ENCODE measurements around the gene IGFN1.

Gene IGFN1

DNA sequence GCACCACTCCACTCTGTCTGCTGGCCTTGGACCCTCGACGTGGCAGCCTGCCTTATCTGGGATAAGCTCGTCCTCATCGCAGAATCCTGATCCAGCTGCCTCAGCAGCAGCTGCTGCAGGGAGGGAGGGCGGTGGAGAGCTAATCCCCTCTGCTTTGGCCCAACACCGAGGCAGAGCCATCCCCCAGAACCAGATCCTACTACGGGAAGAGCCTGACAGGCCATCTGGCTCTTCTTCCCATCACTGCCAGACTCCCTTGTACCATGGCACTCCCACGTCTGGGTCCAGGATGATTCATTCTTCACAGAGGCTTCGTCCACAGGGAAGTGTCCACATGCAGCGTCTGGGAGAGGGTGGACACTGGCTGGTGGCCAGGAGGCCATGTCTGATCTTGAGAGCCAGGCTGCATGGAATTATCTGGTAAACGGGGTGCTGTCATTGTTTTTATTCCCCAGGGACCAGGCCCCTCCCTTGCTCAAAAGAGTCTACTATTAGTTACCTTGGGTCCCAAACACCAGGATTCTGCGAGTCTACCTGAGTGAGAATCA, 78.1 kb downstream of the IGFN1 start:
- no peak for DNase-seq

DNA sequence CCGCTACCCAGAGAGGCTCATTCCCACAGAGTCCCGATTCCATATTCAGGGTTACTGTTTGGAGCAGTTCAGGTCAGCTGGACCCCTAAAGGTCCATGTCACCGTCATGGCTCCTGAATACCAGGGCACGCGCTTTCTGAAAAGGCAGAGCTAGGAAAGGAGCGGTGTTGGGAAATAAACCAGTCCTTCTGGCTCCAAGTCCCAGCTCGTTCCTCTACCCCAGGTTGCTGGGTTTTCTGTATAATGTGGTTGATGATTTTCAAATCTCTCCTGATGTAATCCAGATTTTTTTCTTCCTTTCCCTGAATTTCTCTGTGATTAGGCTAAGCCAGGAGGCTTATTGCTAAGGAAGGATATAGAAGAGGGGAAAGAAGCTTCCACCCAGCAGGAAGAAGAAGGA, 78.7 kb downstream of the IGFN1 start:
- no peak for DNase-seq

DNA sequence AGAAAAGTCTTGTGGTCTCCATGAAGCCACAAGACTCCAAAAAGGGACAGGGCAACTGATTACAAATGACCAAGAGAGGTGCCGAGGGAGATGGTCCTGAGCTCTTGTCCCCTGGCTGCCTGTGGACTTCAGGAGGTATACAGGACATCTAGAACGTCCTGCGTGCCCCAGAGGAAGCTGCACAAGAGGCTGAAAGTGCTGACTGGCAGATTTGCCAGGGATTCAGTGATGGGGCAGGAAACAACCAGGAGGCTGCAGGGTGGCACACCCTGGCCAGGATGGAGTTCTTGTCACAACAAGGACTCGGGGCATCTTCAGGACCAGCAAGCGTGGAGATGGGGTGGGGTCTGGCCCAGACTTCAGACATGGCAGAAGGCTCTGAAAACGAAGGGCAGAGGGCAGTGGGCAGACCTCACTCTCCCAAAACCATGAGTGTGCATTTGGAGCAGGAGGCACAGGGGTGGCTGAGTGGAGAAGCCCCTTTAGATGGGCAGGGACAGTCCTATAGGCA, 79.3 kb downstream of the IGFN1 start:
- DNase-seq = no peak

DNA sequence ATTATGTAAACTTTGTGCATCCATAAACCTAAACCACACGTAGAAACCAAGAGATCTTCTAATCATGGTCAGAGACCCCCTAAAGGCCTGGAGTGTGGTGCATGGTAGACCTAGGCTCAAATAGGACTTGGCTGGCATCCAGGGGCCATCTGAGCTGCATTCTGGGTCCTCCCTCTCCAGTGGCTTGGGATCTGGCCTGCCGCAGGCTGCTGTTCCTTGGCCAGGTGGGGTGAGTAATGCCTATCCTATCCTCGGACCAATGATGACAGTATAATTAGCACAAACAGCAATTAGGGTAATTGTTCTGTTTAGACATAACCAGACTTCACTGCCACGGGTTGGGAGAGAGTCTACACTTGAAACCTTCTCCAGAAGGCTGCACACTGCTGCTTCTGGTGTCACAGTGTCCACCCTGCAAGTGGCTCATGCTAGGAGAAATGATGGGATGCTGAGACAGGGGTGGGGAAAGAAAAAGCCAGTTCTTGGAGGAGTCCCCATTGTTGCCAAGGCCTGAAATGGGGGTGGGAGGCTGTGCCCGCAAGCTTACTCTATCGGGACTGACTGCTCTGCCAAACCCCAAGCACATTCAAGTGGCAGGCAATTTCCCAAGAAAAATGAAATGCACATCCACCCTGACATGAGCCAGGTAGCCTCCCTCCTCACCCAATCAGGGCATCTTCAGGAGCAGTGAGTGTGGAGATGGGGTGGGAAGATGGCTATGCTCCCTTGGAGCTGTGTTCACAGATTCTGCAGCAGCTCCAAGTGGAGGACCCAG, 80.2 kb downstream of the IGFN1 start:
- no peak for DNase-seq

DNA sequence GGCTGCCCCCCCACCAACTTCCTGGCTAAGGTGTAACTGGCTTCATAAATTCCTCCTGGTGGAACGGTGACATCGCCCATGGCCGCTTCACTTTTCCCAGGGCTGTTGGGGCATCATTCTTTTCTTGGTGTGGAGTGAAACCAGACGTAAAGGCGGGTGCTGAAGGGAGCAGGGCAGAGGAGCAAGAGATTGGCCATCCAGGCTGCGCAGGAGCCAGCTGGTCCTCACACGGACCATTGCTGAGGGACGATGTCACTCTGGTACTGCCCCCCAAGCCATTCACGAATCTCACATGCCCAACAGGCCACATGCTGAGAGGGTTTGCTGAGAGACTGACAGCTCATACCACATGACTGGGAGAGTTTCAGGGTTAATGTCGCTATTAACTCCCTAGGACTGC, 82.2 kb downstream of the IGFN1 start:
- no peak for DNase-seq

DNA sequence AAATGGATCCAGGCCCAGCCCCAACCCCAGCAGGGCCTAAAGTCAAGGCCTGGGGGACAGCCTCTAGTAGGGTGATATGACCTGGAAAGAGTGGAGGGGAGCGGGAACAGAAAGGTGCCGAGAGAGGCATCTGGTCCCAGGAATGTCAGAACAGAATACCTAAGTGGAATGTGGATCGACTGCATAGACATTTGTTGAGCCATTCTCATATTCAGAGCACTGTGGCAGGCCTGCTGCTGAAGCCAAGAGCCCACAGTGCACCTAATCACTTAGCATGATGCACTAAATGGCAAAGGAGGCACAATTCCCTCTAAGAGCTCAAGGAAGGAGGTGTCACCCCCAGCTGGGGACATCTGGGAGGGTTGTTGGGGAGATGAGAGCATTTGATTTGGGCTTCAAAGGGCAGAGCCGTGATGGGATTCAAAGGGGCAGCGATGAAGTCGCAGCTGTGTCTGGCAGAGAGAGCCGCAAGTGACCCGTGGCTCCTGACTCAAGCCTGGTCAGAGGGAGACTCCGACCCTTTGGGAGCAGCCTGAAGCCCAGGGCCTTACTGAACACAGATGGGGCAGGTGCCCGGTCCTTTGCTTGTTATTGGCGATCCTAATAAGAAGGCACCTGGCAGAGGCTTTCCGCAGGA, 84.1 kb downstream of the IGFN1 start:
- DNase-seq = no peak

DNA sequence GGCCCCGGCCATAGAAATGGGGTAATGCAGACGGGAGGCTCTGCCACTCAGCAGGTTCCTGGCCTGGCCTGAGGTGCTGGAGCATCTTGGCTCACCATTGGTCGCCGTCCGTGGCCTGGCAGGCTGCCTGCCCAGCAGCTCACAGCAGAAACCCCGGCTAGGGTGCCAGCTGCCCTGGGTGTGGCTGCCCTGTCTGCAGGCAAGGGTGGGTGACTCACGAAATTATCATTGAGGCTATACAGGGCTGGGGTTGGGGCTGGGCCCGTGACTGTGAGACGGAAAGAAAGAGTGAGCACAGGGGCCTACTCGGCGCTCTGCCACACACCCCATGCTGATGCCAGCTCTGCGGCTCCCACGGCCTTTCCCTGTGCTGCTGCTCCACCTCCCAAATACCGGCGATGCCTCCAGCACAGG, 84.6 kb downstream of the IGFN1 start:
- DNase-seq = no peak

DNA sequence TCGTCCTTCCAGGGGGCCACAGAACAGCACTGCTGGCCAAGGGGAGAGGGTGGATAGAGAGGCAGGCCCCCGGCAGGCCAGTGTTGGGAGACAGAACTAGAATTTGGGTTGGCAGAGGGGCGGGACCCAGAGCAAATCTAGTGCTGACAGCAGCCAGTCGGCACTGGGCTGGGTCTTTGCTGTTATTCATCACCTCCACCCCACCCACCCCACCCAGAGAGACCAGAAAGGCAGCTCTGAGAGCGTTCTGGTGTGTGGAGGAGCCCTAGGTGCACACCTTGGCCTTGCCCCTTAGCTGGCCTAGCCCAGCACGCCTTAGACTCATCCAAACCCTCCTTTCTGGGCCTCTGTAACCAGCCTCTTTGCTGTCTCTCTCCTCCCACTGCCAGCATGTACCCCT, 86.3 kb downstream of the IGFN1 start:
- no peak for DNase-seq

DNA sequence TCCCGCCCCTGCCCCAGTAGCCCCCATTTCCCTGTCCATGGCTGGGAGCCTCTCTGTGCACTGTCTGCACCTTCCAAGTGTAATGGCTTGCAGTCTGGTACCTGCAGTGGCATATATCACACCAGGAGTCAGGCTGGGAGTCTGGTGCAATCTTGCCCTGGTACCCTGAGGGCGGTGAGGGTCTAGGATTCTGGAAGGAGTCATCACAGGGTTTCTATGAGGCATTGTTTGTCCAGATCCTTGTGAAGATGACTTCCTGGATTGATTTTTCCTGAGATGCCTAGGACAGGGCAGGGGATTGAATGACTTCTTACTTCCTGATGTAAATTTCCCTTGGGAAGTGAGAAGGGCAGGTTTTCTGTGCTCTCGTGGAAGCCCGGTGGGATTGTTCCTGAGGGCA, 86.8 kb downstream of the IGFN1 start:
- no peak for DNase-seq

Measured in MV-4-11 (cell line).